K562 (cell line): ENCODE data around the gene CATSPER3. TPM values are rescaled to one million over a fixed set of nuclear protein-coding genes. Genes with fewer than 3 reads are reported as not detected.

Source experiments
- ATAC-seq: fragments of 200-7000 bp; cut with Tn5 transposase; 3 replicates; pipeline ENCODE4 v1.9.1; 2020; ENCODE audit warnings: moderate library complexity
- BruUV-seq: library from RNA; stranded (reverse); fragments of 400-500 nt; replicated peaks from 2 replicates; lab custom pipeline; 2021; lab: Mats Ljungman, UMichigan
- CTCF ChIA-PET: fragments of 300-600 bp; formaldehyde crosslinking; extraction: SDS; loops from one replicate; lab custom pipeline; 2021; ENCODE audit warnings: low intra/inter-chr PET ratio; lab: Yijun Ruan, JAX
- POLR2A ChIA-PET: fragments of 300-600, 350-650 bp; sonication (Branson Sonifier 250); formaldehyde crosslinking; extraction: SDS; loops from one replicate; lab custom pipeline; 2021; ENCODE audit warnings: antibody characterized with exemption, inconsistent platforms; lab: Yijun Ruan, JAX
- DNase-seq, 4 experiments: peaks; one replicate each; pipeline versions ENCODE4 v3.0.0 to v3.0.0-alpha.2; 2011 to 2018; ENCODE audit warnings: low spot score in 3 of 4, mixed read lengths in 3 of 4; ENCODE audit errors: extremely low read depth in 1 of 4
- FAIRE-seq: peaks from 2 replicates; lab custom pipeline; 2011; peaks lifted over from hg19 to GRCh38; lab: Jason Lieb, UNC
- H2AFZ ChIP-seq: 2 replicates; pipeline ENCODE4 v1.6.0; 2011; ENCODE audit warnings: low read depth, low read length, control low read depth, inconsistent platforms
- H3K27ac ChIP-seq: fragments of 200-600 bp; 3 replicates; pipeline ENCODE4 v1.8.0; 2011; ENCODE audit warnings: low read depth, mild to moderate bottlenecking, control low read depth, inconsistent platforms, low read length, moderate library complexity, mixed read lengths; ENCODE audit errors: extremely low read depth
- H3K27me3 ChIP-seq, 2 experiments: fragments of 300-600 bp in 1 of 2; 2 replicates in 1 of 2; 3 replicates in 1 of 2; pipeline versions ENCODE4 v1.6.0 to v1.8.0; 2011; ENCODE audit warnings: inconsistent platforms in 2 of 2, low read length in 2 of 2, mild to moderate bottlenecking in 1 of 2, mixed read lengths in 1 of 2, moderate library complexity in 1 of 2; ENCODE audit not compliant: control insufficient read depth in 2 of 2, insufficient read depth in 2 of 2
- H3K36me3 ChIP-seq: fragments of 300-600 bp; 3 replicates; pipeline ENCODE4 v1.8.0; 2011; ENCODE audit warnings: mild to moderate bottlenecking, low read length, inconsistent platforms; ENCODE audit not compliant: control insufficient read depth, insufficient read depth
- H3K4me1 ChIP-seq, 2 experiments: fragments of 200-600 bp in 1 of 2; replicated peaks in 1 of 2; 2 replicates in 1 of 2; 3 replicates in 1 of 2; pipeline versions ENCODE4 v1.5.1 to v1.8.0; 2011; ENCODE audit warnings: inconsistent platforms in 2 of 2, low read length in 2 of 2, mild to moderate bottlenecking in 1 of 2, mixed read lengths in 1 of 2, moderate library complexity in 1 of 2; ENCODE audit not compliant: control insufficient read depth in 2 of 2, insufficient read depth in 2 of 2
- H3K4me2 ChIP-seq: 2 replicates; pipeline ENCODE4 v1.6.1; 2011; ENCODE audit warnings: low read length, control low read depth, inconsistent platforms, mixed read lengths; ENCODE audit not compliant: insufficient read depth
- H3K4me3 ChIP-seq: fragments of 200-600 bp; sonication (generic), shearing (Covaris generic); 2 replicates; pipeline ENCODE4 v1.5.1; 2016; ENCODE audit warnings: control low read depth, inconsistent platforms
- H3K79me2 ChIP-seq: fragments of 200-600 bp; 3 replicates; pipeline ENCODE4 v1.8.0; 2011; ENCODE audit warnings: low read length, inconsistent platforms; ENCODE audit not compliant: control insufficient read depth, insufficient read depth
- H3K9ac ChIP-seq, 2 experiments: 2 replicates each; pipeline versions ENCODE4 v1.6.0 to v1.6.1; 2011; ENCODE audit warnings: low read depth in 2 of 2, low read length in 2 of 2, control low read depth in 1 of 2, inconsistent platforms in 1 of 2, mild to moderate bottlenecking in 1 of 2, mixed read lengths in 1 of 2; ENCODE audit not compliant: insufficient read depth in 1 of 2
- H3K9me1 ChIP-seq: one replicate; pipeline ENCODE4 v1.6.0; 2011; ENCODE audit warnings: inconsistent platforms, mild to moderate bottlenecking, low read length, moderate library complexity; ENCODE audit not compliant: control insufficient read depth, insufficient read depth
- H3K9me3 ChIP-seq: replicated peaks from 2 replicates; pipeline ENCODE4 v1.5.1; 2011; ENCODE audit warnings: low read depth, low read length, inconsistent platforms; ENCODE audit not compliant: control insufficient read depth, insufficient read depth
- H4K20me1 ChIP-seq: replicated peaks from 2 replicates; pipeline ENCODE4 v1.6.1; 2011; ENCODE audit warnings: low read length, inconsistent platforms, mixed read lengths; ENCODE audit not compliant: control insufficient read depth, insufficient read depth
- ATF1 ChIP-seq, 2 experiments: fragments of 450-650 bp in 1 of 2; IDR thresholded peaks; 2 replicates each; pipeline ENCODE4 v1.6.1; 2016; ENCODE audit warnings: missing compliant biosample characterization in 1 of 2, missing genetic modification characterization in 1 of 2
- C11orf30 ChIP-seq: fragments of 450-650 bp; IDR thresholded peaks from 2 replicates; pipeline ENCODE4 v1.6.1; 2016; ENCODE audit warnings: low read depth, mild to moderate bottlenecking
- DIDO1 ChIP-seq: fragments of 450-650 bp; IDR thresholded peaks from 2 replicates; pipeline ENCODE4 v1.6.1; 2016; ENCODE audit warnings: low read depth, missing biosample characterization, missing genetic modification characterization
- GATAD2B ChIP-seq: fragments of 450-650 bp; IDR thresholded peaks from 2 replicates; pipeline ENCODE4 v1.6.1; 2017; ENCODE audit warnings: mild to moderate bottlenecking, borderline replicate concordance
- MEF2A ChIP-seq: IDR thresholded peaks from 2 replicates; pipeline ENCODE4 v1.6.1; 2011; ENCODE audit warnings: low read depth, mild to moderate bottlenecking, low read length, moderate library complexity; ENCODE audit not compliant: control insufficient read depth
- SMARCA5 ChIP-seq: fragments of 450-650 bp; IDR thresholded peaks from 2 replicates; pipeline ENCODE4 v1.6.1; 2016
- SP2 ChIP-seq: IDR thresholded peaks from 2 replicates; pipeline ENCODE4 v1.6.1; 2011; ENCODE audit warnings: mild to moderate bottlenecking, low read depth, low read length, moderate library complexity; ENCODE audit not compliant: poor library complexity, severe bottlenecking; ENCODE audit errors: extremely low read depth
- WGBS: fragments of 100-300 bp; shearing (Covaris generic); methylation state at CpG from one replicate; pipeline ENCODE4 v1.1.6; 2016; ENCODE audit warnings: low coverage, mixed read lengths; ENCODE audit not compliant: insufficient coverage; ENCODE audit errors: missing lambda C conversion rate; 5-methylcytosine and 5-hydroxymethylcytosine counted together
- in situ Hi-C: fragments of 300-500 bp; cut with MboI; formaldehyde crosslinking; loops from 4 replicates; pipeline ENCODE4 v1.15.0; 2018; ENCODE audit warnings: inconsistent platforms, mixed read lengths
- intact Hi-C: fragments of 100-400 bp; cut with micrococcal nuclease; formaldehyde crosslinking; loops from 2 replicates; pipeline ENCODE4 v1.14.2; 2022
- polyA plus RNA-seq, 8 experiments: library from polyadenylated mRNA; depleted of rRNA in 4 of 8; stranded (reverse) in 5 of 8; unstranded in 3 of 8; fragments of >200 nt; fragmentation: Nextera tagmentation in 2 of 8; fragmentation: Illumina TruSeq in 1 of 8; extraction: Ambion mirVana in 2 of 8; extraction: Trizol in 1 of 8; gene quantifications; 2 replicates each; pipeline versions ENCODE4 v1.2.1 to v1.2.3, GENCODE V29; 2011 to 2014; ENCODE audit warnings: inconsistent platforms in 1 of 8, missing spikeins in 1 of 8
- total RNA-seq, 7 experiments: library from RNA; depleted of rRNA in 6 of 7; stranded (reverse); fragments of >200 nt in 6 of 7; fragmentation: Illumina TruSeq in 2 of 7; extraction: Trizol in 2 of 7; gene quantifications; 2 replicates each; pipeline versions ENCODE4 v1.2.1 to v1.2.3, GENCODE V29; 2011 to 2021; ENCODE audit warnings: low replicate concordance in 1 of 7
- TF ChIP-seq, protein P1 (sequence below), 2 experiments: fragments of 450-650 bp; IDR thresholded peaks; 2 replicates each; pipeline ENCODE4 v1.6.1; 2016
- TF ChIP-seq, protein P2 (sequence below): sonication (generic); formaldehyde crosslinking; IDR thresholded peaks from 2 replicates; pipeline ENCODE4 v1.8.1; 2023; ENCODE audit warnings: mild to moderate bottlenecking, missing genetic modification reagents
- TF ChIP-seq, protein P3 (sequence below): fragments of 250-450 bp; sonication (Bioruptor Pico); IDR thresholded peaks from 2 replicates; pipeline ENCODE4 v1.5.1; 2021; ENCODE audit warnings: mild to moderate bottlenecking

The CATSPER3 gene
- total and polyA plus RNA-seq, 9 of the 15 experiments (the other 6 are each of a cell fraction or from before 2014, with no cell fraction given) = 0.14 to 1.5 (median 0.49) TPM

DNA sequence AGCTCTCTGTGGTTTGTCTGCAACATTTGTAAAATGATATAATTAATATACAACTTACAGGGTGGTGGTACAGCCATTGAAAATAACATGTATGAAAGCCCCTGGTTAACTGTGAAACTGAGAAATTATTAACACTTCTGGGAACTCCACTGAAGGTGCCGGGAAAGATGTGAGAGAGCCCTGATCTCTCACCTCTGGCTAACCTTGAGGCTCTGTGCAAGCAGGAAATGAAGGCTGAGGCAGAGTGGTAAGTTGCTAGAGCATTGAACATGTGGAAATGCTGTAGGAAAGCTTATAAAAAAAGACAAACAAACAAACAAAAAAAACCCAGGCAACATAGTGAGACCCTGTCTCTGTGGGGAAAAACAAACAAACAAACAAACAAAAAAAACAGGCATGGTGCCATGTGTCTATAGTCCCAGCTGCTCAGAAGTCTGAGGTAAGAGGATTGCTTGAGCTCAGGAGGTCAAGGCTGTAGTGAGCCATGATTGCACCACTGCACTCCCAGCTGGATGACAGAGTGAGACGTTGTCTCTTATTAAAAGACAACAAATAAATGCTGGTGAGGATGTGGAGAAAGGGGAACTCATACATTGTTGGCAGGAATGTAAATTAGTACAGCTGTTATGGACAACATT, 7.5 kb downstream of the CATSPER3 start:
- POLR2A ChIA-PET = interaction anchor here (0.7 to 1.1 kb wide), 2 partner anchors 10 to 261 kb away, joined by 3 to 4 read pairs; no protein-coding TSS in a partner anchor
- peaks cover 4% of the 10 kb centered on the region for H3K9me3 ChIP-seq
- peak; percentile 6 for FAIRE-seq
- H4K20me1 ChIP-seq = no peaks in the 10 kb centered on the region
- no peaks in the 10 kb centered on the region for H3K79me2 ChIP-seq
- no peak overlapping the region for H3K27ac ChIP-seq
- no peaks in the 10 kb centered on the region for H3K4me1 ChIP-seq
- no peaks in the 10 kb centered on the region for H3K9me1 ChIP-seq
- intact Hi-C loops = no loop called here
- BruUV-seq = no TSS peak
- TF ChIP-seq, protein P1, sequence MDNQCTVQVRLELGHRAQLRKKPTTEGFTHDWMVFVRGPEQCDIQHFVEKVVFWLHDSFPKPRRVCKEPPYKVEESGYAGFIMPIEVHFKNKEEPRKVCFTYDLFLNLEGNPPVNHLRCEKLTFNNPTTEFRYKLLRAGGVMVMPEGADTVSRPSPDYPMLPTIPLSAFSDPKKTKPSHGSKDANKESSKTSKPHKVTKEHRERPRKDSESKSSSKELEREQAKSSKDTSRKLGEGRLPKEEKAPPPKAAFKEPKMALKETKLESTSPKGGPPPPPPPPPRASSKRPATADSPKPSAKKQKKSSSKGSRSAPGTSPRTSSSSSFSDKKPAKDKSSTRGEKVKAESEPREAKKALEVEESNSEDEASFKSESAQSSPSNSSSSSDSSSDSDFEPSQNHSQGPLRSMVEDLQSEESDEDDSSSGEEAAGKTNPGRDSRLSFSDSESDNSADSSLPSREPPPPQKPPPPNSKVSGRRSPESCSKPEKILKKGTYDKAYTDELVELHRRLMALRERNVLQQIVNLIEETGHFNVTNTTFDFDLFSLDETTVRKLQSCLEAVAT (IDR thresholded peaks at IDR 0.05) = no peak
- TF ChIP-seq SMARCA5 = no peak
- no peak for TF ChIP-seq SP2
- TF ChIP-seq, all 486 proteins: peak for 0
- CTCF ChIA-PET = no interaction called here
- in situ Hi-C loops = no loop called here
- H3K4me3 ChIP-seq = no peak overlapping the region
- H3K4me2 ChIP-seq = no peak overlapping the region
- DNase-seq = no peak
- H2AFZ ChIP-seq = no peak overlapping the region
- H3K36me3 ChIP-seq = no peaks in the 10 kb centered on the region
- H3K27me3 ChIP-seq = no peaks in the 10 kb centered on the region
- H3K9ac ChIP-seq = no peak overlapping the region
- ATAC-seq = no peak
- 53% methylated on average over 2 of the region's 2 CpGs for WGBS

DNA sequence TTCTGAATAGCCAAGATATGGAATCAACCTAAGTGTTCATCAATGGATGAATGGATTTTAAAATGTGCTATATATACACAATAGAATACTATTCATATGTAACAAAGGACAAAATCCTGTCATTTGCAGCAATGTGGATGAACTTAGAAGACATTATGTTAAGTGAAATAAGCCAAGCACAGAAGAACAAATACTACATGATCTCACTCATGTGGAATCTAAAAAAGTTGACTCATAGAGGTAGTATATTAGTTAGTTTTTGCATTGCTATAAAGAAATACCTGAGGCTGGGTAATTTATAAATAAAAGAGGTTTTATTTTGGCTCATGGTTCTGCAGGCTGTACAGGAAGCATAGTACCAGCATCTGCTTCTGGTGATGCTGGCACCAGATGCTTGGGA, 8.1 kb downstream of the CATSPER3 start:
- H3K27me3 ChIP-seq = no peaks in the 10 kb centered on the region
- ChIA-PET POLR2A (interaction anchor here (1.1 kb wide), 1 partner anchor 10 kb away, joined by 4 read pairs; no protein-coding TSS in a partner anchor), CTCF (no interaction called here)
- intact Hi-C loops (no loop called here), in situ Hi-C loops (no loop called here)
- no peak overlapping the region for H2AFZ ChIP-seq
- TF ChIP-seq, protein P2, sequence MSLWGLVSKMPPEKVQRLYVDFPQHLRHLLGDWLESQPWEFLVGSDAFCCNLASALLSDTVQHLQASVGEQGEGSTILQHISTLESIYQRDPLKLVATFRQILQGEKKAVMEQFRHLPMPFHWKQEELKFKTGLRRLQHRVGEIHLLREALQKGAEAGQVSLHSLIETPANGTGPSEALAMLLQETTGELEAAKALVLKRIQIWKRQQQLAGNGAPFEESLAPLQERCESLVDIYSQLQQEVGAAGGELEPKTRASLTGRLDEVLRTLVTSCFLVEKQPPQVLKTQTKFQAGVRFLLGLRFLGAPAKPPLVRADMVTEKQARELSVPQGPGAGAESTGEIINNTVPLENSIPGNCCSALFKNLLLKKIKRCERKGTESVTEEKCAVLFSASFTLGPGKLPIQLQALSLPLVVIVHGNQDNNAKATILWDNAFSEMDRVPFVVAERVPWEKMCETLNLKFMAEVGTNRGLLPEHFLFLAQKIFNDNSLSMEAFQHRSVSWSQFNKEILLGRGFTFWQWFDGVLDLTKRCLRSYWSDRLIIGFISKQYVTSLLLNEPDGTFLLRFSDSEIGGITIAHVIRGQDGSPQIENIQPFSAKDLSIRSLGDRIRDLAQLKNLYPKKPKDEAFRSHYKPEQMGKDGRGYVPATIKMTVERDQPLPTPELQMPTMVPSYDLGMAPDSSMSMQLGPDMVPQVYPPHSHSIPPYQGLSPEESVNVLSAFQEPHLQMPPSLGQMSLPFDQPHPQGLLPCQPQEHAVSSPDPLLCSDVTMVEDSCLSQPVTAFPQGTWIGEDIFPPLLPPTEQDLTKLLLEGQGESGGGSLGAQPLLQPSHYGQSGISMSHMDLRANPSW (CRISPR knock-in tag) = no peak
- TF ChIP-seq C11orf30 (no peak), DIDO1 (tag) (no peak), MEF2A (no peak), ATF1 (CRISPR knock-in tag; IDR thresholded peaks at IDR 0.05) (no peak), ATF1 (tag; IDR thresholded peaks at IDR 0.05) (no peak), GATAD2B (no peak)
- TF ChIP-seq, protein P3, sequence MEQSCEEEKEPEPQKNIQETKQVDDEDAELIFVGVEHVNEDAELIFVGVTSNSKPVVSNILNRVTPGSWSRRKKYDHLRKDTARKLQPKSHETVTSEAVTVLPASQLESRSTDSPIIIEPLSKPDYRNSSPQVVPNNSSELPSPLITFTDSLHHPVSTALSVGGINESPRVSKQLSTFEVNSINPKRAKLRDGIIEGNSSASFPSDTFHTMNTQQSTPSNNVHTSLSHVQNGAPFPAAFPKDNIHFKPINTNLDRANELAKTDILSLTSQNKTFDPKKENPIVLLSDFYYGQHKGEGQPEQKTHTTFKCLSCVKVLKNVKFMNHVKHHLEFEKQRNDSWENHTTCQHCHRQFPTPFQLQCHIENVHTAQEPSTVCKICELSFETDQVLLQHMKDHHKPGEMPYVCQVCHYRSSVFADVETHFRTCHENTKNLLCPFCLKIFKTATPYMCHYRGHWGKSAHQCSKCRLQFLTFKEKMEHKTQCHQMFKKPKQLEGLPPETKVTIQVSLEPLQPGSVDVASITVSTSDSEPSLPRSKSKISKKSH = no peak
- no peak overlapping the region for H3K9ac ChIP-seq
- peaks cover 4% of the 10 kb centered on the region for H3K9me3 ChIP-seq
- H3K36me3 ChIP-seq = no peaks in the 10 kb centered on the region
- no peak overlapping the region for H3K27ac ChIP-seq
- H3K4me1 ChIP-seq = no peaks in the 10 kb centered on the region
- ATAC-seq (no peak), DNase-seq (no peak), FAIRE-seq (no peak)
- no peaks in the 10 kb centered on the region for H3K9me1 ChIP-seq
- no peak overlapping the region for H3K4me2 ChIP-seq
- no peak overlapping the region for H3K4me3 ChIP-seq
- H3K79me2 ChIP-seq = no peaks in the 10 kb centered on the region
- no TSS peak for BruUV-seq
- no peaks in the 10 kb centered on the region for H4K20me1 ChIP-seq
